Loucy (cell line): ENCODE results near the gene PRDX1.

ENCODE experiments used
- EZH2phosphoT487 ChIP-seq: fragments of 200-600 bp; IDR thresholded peaks from 2 replicates; pipeline ENCODE4 v1.6.1; 2018; ENCODE audit warnings: antibody characterized with exemption, mild to moderate bottlenecking, moderate library complexity, borderline replicate concordance
- TF ChIP-seq, protein P1 (sequence below): fragments of 200-600 bp; sonication (generic); conservative IDR thresholded peaks from 2 replicates; pipeline ENCODE4 v1.5.1; 2014; ENCODE audit warnings: mild to moderate bottlenecking, antibody characterized with exemption, low read length

DNA sequence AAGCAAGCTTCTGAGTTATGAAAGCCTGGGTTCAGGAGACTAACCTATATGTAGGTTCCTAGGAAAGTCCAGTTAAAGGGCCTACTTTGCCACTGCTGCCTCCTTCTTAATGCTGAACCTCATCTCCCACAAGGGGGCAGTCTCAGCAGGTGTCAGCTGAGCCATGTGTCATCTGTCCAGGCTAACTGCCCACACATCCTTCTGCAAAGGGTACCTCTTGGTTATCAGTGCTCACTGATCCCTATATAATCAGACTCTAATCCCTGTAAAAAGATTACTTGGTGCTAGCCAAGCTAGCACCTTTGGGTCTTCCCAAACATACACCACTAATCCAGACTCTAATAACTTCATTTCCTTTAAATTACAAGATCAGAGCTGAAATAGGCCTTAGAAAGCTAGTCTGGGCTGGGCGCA lies 9.0 kb downstream of the PRDX1 start:
- TF ChIP-seq, protein P1, sequence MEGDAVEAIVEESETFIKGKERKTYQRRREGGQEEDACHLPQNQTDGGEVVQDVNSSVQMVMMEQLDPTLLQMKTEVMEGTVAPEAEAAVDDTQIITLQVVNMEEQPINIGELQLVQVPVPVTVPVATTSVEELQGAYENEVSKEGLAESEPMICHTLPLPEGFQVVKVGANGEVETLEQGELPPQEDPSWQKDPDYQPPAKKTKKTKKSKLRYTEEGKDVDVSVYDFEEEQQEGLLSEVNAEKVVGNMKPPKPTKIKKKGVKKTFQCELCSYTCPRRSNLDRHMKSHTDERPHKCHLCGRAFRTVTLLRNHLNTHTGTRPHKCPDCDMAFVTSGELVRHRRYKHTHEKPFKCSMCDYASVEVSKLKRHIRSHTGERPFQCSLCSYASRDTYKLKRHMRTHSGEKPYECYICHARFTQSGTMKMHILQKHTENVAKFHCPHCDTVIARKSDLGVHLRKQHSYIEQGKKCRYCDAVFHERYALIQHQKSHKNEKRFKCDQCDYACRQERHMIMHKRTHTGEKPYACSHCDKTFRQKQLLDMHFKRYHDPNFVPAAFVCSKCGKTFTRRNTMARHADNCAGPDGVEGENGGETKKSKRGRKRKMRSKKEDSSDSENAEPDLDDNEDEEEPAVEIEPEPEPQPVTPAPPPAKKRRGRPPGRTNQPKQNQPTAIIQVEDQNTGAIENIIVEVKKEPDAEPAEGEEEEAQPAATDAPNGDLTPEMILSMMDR, result peak; percentile 88
- no peak for TF ChIP-seq EZH2phosphoT487
